ENCODE results near the gene OPN1SW.

DNA sequence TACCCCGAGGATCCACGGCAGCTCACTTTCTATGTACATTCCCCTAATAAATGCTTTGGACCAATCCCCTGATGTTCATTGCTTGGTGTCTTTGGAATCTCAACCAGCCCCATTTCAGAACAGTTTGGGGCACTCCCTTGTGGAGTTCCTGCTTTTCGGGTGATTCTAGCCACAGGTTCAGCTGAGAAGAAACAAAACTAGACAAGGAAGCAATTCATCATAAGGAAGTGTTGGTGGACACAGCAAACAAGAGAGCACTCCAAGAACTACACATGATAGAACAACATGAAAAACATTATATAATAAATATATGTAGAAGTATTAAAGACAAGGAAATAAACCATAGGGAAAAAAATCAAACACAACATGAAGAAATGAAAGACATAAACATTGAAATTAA lies 10.1 kb upstream of the OPN1SW start:
- TF ChIP-seq TAF1 (IDR thresholded peaks at IDR 0.05; ENCODE audit: borderline replicate concordance, low read depth, low read length) (no peak), POLR2AphosphoS5 (IDR thresholded peaks at IDR 0.05; ENCODE audit: low read depth, low read length) (no peak)

Data from GM12892 (cell line).